SK-N-MC (cell line): ENCODE measurements around the gene SLC8A2.

ENCODE experiments used
- DNase-seq: peaks from one replicate; pipeline ENCODE4 v3.0.0-alpha.2; 2011; ENCODE audit warnings: low read depth, low spot score
- H3K27ac ChIP-seq: fragments of 200-600 bp; sonication (generic); 2 replicates; pipeline ENCODE4 v1.5.1; 2016; ENCODE audit warnings: mixed run types
- H3K36me3 ChIP-seq: fragments of 200-600 bp; sonication (generic); 2 replicates; pipeline ENCODE4 v1.6.1; 2017; ENCODE audit warnings: antibody characterized with exemption, low read length, mixed read lengths; ENCODE audit not compliant: insufficient read depth
- H3K4me3 ChIP-seq: fragments of 200-600 bp; sonication (generic); 2 replicates; pipeline ENCODE4 v1.5.1; 2016
- H3K9ac ChIP-seq: fragments of 200-600 bp; sonication (generic); 2 replicates; pipeline ENCODE4 v1.8.0; 2017; ENCODE audit warnings: mixed run types, mixed read lengths; ENCODE audit not compliant: insufficient read length
- H3K9me3 ChIP-seq: fragments of 200-600 bp; sonication (generic); 2 replicates; pipeline ENCODE4 v1.6.1; 2017; ENCODE audit warnings: low read depth, mild to moderate bottlenecking, antibody characterized with exemption, low read length, moderate library complexity, mixed read lengths
- EZH2 ChIP-seq: fragments of 200-600 bp; sonication (generic); IDR thresholded peaks from one replicate; pipeline ENCODE4 v1.6.1; 2017; ENCODE audit warnings: antibody characterized with exemption
- FOXP2 ChIP-seq: optimal IDR thresholded peaks from 2 replicates; pipeline ENCODE3; 2011; ENCODE audit warnings: mild to moderate bottlenecking, moderate library complexity; ENCODE audit not compliant: insufficient read depth; ENCODE audit errors: extremely low read length, control extremely low read depth
- POLR2AphosphoS5 ChIP-seq: IDR thresholded peaks from 2 replicates; pipeline ENCODE4 v1.6.1; 2012; ENCODE audit warnings: mild to moderate bottlenecking, low read depth, low read length, borderline replicate concordance

The SLC8A2 gene

GRCh38 chr19:47407417-47407774 is 64.3 kb downstream of the SLC8A2 start:
- Histone ChIP-seq H3K27ac (no peak overlapping the region), H3K9me3 (no peaks in the 10 kb centered on the region), H3K4me3 (no peak overlapping the region), H3K36me3 (no peaks in the 10 kb centered on the region), H3K9ac (no peak overlapping the region)
- DNase-seq, result no peak
- TF ChIP-seq EZH2, result no peak
- no peak for TF ChIP-seq POLR2AphosphoS5
- no peak for TF ChIP-seq FOXP2

GRCh38 chr19:47406711-47407416 is 64.8 kb downstream of the SLC8A2 start:
- no peak for DNase-seq
- no peak overlapping the region for H3K27ac ChIP-seq
- no peak for TF ChIP-seq EZH2
- TF ChIP-seq POLR2AphosphoS5, result no peak
- TF ChIP-seq FOXP2, result no peak
- no peak overlapping the region for H3K9ac ChIP-seq
- no peaks in the 10 kb centered on the region for H3K9me3 ChIP-seq
- no peaks in the 10 kb centered on the region for H3K36me3 ChIP-seq
- no peak overlapping the region for H3K4me3 ChIP-seq

GRCh38 chr19:47405854-47406417 is 65.8 kb downstream of the SLC8A2 start:
- Histone ChIP-seq H3K4me3 (no peak overlapping the region), H3K27ac (no peak overlapping the region), H3K9me3 (no peaks in the 10 kb centered on the region), H3K36me3 (no peaks in the 10 kb centered on the region), H3K9ac (no peak overlapping the region)
- TF ChIP-seq POLR2AphosphoS5 (no peak), FOXP2 (no peak), EZH2 (no peak)
- DNase-seq, result no peak

GRCh38 chr19:47405197-47405550 is 66.5 kb downstream of the SLC8A2 start:
- no peak overlapping the region for H3K4me3 ChIP-seq
- H3K36me3 ChIP-seq, result no peaks in the 10 kb centered on the region
- no peak for DNase-seq
- no peak overlapping the region for H3K9ac ChIP-seq
- H3K27ac ChIP-seq, result no peak overlapping the region
- no peak for TF ChIP-seq POLR2AphosphoS5
- no peak for TF ChIP-seq EZH2
- no peak for TF ChIP-seq FOXP2
- H3K9me3 ChIP-seq, result no peaks in the 10 kb centered on the region

- Histone ChIP-seq H3K9me3 (no peaks in the 10 kb centered on the region), H3K36me3 (no peaks in the 10 kb centered on the region), H3K9ac (no peak overlapping the region), H3K4me3 (no peak overlapping the region), H3K27ac (no peak overlapping the region)
- no peak for TF ChIP-seq EZH2
- TF ChIP-seq POLR2AphosphoS5, result no peak
- TF ChIP-seq FOXP2, result no peak
- no peak for DNase-seq
Observed at GRCh38 chr19:47404334-47405196, 67.1 kb downstream of the SLC8A2 start.

- H3K9me3 ChIP-seq, result no peaks in the 10 kb centered on the region
- no peak for DNase-seq
- H3K9ac ChIP-seq, result no peak overlapping the region
- no peak overlapping the region for H3K4me3 ChIP-seq
- no peaks in the 10 kb centered on the region for H3K36me3 ChIP-seq
- H3K27ac ChIP-seq, result no peak overlapping the region
- no peak for TF ChIP-seq FOXP2
- TF ChIP-seq EZH2, result no peak
- no peak for TF ChIP-seq POLR2AphosphoS5
Observed at GRCh38 chr19:47402504-47402903, 69.2 kb downstream of the SLC8A2 start.

- Histone ChIP-seq H3K9me3 (no peaks in the 10 kb centered on the region), H3K36me3 (no peaks in the 10 kb centered on the region), H3K27ac (no peak overlapping the region), H3K4me3 (no peak overlapping the region), H3K9ac (no peak overlapping the region)
- DNase-seq, result no peak
- TF ChIP-seq EZH2 (no peak), FOXP2 (no peak), POLR2AphosphoS5 (no peak)
Observed at GRCh38 chr19:47398707-47399597, 72.7 kb downstream of the SLC8A2 start.

GRCh38 chr19:47391510-47392223 is 80.0 kb downstream of the SLC8A2 start:
- H3K4me3 ChIP-seq, result no peak overlapping the region
- no peak overlapping the region for H3K9ac ChIP-seq

More at GRCh38 chr19:47391510-47392223, 80.0 kb downstream of the SLC8A2 start:
- peak; percentile 26 for DNase-seq
- Histone ChIP-seq H3K9me3 (no peaks in the 10 kb centered on the region), H3K27ac (no peak overlapping the region), H3K36me3 (no peaks in the 10 kb centered on the region)
- TF ChIP-seq POLR2AphosphoS5, result no peak
- TF ChIP-seq FOXP2, result no peak
- TF ChIP-seq EZH2, result no peak
